ENCODE results near the gene ITPRIPL1.
A peak's percentile ranks its signal among the peaks of the same experiment; 100 is the strongest.

Gene ITPRIPL1

GRCh38 chr2:96354492-96354891 lies 29.4 kb downstream of the ITPRIPL1 start:
- DNase-seq, result no peak

- no peak for DNase-seq
Observed at GRCh38 chr2:96356889-96357288, 31.8 kb downstream of the ITPRIPL1 start.

GRCh38 chr2:96359310-96359709 lies 34.2 kb downstream of the ITPRIPL1 start:
- peak; percentile 57 to 81 (median 68) for DNase-seq

- DNase-seq, result no peak
Observed at GRCh38 chr2:96359866-96360265, 34.7 kb downstream of the ITPRIPL1 start.

GRCh38 chr2:96361751-96362150 lies 36.6 kb downstream of the ITPRIPL1 start:
- no peak for DNase-seq

- DNase-seq, result no peak
Observed at GRCh38 chr2:96369186-96369585, 44.1 kb downstream of the ITPRIPL1 start.

- DNase-seq, result peak; percentile 48 to 71 (median 66)
Observed at GRCh38 chr2:96374211-96374951, 49.3 kb downstream of the ITPRIPL1 start.
